HFF-Myc (cell line): Measurements from ENCODE around the gene DLG2.

Experiments used
- DNase-seq: peaks from one replicate; pipeline ENCODE4 v3.0.0-alpha.2; 2011; ENCODE audit warnings: low read depth; ENCODE audit errors: extremely low read depth
- H3K4me3 ChIP-seq: replicated peaks from 2 replicates; pipeline ENCODE4 v1.5.1; 2011; ENCODE audit warnings: low read depth, mild to moderate bottlenecking, control low read depth, low read length
- CTCF ChIP-seq: IDR thresholded peaks from 2 replicates; pipeline ENCODE4 v1.5.1; 2012; ENCODE audit warnings: mild to moderate bottlenecking, low read depth, low read length, control low read depth; ENCODE audit errors: missing control alignments

The DLG2 gene

GRCh38 chr11:84071851-84072250 lies 1555.3 kb downstream of the DLG2 start:
- no peak for DNase-seq
- no peak overlapping the region for H3K4me3 ChIP-seq
- TF ChIP-seq CTCF, result no peak

DNA sequence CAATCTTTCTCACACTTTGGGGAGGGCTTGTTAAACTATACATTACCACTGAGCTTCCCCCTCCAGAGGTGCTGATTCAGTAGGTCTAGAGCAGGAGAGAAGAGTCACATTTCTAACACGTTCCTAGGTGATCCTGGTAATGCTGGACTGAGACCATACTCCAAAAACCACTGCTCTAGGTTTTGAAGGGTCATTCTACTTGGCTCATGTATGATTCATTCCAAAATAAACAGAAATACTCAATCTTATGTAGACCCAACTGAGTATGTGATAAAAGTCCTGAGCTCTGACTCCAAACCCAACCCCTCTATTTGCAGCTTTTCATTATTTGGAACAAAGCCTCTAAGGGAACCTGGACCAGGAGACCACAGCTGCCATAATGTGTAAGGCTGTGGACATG lies 1558.1 kb downstream of the DLG2 start:
- no peak overlapping the region for H3K4me3 ChIP-seq
- no peak for DNase-seq
- no peak for TF ChIP-seq CTCF

GRCh38 chr11:84061726-84062125 lies 1565.4 kb downstream of the DLG2 start:
- no peak overlapping the region for H3K4me3 ChIP-seq
- TF ChIP-seq CTCF, result no peak
- DNase-seq, result no peak

DNA sequence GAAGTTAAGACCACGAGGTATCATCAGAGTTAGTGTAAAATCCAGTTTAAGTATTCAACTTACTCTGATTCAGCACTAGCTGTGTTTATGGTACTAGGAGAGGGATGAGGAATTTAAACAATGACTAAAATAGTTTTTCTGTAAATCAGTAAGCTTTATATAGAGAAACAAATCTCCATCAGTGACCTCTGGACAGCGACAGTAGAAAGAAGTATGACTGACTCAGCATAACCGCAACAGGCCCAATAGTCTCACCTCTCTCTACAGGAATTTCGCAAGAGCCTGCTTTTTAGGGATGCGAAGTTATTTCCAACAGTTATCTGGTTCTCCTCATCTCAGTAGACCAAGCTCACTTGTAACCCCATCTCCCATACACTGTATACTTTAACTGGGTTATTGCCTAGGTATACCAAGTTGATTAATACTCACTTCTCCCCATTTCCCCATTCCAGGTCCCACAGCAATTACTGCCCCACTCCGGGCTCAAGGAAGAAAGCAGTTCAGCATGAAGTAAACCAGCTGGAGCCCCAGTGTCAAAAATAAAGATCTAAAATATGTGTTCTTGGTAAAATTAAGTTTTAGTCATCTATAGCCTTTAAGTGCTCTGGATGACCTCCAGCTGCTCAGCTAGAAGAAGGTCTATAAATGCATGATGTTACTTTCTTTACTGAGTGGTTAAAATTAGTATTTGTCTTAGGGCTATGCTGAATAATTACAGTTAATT lies 1570.3 kb downstream of the DLG2 start:
- no peak overlapping the region for H3K4me3 ChIP-seq
- no peak for DNase-seq
- no peak for TF ChIP-seq CTCF

DNA sequence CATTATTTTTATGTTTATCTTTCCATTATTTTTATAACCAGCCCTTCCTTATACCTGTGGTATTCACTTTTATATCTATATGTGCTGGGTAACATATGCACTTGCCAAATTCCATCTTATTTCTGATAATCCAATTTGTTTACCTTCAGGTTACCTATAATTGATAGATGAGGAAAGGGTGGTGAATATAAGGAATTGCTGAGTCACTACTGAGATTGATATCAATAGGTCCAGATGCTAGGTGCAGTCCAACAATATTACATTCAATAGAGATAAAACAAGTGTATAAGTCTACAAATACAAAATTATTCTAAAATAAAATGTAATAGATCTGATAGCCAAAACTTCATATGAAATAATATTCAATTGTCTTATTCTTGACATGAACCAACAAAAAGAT lies 1582.0 kb downstream of the DLG2 start:
- no peak overlapping the region for H3K4me3 ChIP-seq
- DNase-seq, result no peak
- no peak for TF ChIP-seq CTCF

DNA sequence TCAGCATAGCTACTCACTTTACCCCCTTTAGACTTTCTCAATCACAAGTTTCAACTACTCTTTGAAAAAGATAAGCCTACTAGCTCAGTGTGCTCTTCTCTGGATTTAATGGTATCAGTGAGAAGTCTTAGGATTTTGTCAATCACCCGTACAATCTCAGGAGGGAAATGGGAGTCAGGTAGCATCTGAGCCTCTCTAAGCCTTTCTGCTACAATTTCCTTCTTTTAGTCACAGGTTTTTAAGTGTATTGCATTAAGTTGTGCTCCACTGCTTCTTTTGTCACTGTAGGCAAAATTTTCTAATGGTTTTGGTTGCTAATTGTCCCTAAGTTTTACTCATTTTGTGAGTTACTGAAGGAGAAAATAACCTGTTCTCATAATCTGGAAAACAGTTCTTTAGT lies 1582.4 kb downstream of the DLG2 start:
- no peak for TF ChIP-seq CTCF
- DNase-seq, result no peak
- H3K4me3 ChIP-seq, result no peak overlapping the region

DNA sequence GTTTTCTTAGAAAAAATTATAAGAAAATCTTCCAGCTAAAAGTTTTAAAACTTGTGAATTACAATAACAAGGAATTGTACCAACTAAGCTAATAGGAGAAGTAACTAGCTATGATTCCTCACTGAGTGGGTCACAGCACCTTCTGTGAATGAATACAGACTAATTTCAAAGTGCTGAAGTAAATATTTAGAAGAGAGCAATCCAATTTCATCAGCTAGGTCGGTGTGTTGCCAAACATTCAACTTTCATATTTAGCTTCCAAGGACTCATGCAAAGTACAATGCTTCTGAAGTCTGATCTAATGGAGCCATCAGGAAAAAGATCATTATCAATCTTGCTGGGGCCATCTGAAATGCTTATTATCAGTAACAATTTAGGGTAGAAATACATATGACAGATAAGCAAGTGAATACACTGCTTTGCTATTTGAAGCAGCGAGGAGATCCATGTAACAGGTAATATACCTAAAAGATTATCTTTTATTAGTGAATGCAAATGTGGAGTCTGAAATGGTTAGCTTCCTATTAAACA lies 1590.4 kb downstream of the DLG2 start:
- no peak for TF ChIP-seq CTCF
- no peak for DNase-seq
- H3K4me3 ChIP-seq, result no peak overlapping the region
